ENCODE results near the gene HSF2BP. TPM values are rescaled to one million over a fixed set of nuclear protein-coding genes. Genes with fewer than 3 reads are reported as not detected.

The HSF2BP gene
- total and polyA plus RNA-seq, 8 donors, result 0.23 to 1.5 (median 0.31) TPM; not detected in 3

DNA sequence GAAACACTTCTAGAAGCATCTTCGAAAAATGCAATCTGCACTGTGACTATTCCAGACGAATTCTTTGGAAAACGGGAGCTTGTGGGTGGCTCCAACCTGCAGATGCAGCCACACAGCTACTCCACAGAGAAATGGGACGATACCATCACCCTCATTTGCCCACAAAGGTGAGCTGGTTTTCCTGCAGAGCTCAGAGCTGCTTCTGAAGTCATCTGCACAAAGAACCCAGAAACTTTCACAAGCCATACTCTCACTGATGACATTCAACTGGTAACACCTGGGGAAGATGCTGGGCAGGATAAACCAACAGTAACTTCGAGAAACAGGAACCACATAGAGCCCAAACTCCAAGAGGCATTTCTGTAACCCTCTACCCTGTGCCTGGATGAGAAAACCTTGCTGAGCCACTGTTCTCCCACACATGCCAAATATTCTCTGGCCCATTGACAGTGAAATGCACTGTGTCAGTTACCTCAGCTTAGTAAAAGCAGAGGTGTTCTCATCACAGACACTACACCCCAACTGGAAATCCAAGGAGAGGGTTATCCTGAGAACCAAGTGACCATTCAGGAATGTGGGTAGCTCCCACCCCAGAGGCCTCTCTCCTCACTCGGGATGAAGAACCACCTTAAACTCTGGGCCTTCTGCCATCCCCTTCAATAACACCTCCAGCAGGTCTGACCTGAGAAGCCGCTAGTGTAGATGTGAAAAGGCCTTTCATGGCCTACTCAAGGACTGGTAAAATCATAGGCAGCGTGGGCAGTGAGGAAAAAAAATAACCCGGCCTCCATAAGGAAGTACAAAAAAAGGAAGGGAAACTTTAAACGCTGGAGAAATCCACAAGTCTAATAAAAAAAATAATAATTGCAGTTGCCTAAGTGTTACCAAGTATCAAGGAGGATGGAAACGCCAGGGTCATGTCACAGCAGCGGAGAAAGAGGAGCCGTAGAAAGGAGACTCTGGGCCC lies 56.7 kb downstream of the HSF2BP start:
- H3K4me1 ChIP-seq, result peaks cover 0 to 4% (median 0%) of the 10 kb centered on the region in 4 donors
- no peaks in the 10 kb centered on the region for H3K9me3 ChIP-seq
- H3K4me3 ChIP-seq, result no peak overlapping the region
- H3K36me3 ChIP-seq, result no peaks in the 10 kb centered on the region
- 78 to 86% (median 82%) methylated on average over 13 of the region's 13 CpGs for WGBS, 5 donors
- H3K27me3 ChIP-seq, result no peaks in the 10 kb centered on the region
- TF ChIP-seq, protein P1, sequence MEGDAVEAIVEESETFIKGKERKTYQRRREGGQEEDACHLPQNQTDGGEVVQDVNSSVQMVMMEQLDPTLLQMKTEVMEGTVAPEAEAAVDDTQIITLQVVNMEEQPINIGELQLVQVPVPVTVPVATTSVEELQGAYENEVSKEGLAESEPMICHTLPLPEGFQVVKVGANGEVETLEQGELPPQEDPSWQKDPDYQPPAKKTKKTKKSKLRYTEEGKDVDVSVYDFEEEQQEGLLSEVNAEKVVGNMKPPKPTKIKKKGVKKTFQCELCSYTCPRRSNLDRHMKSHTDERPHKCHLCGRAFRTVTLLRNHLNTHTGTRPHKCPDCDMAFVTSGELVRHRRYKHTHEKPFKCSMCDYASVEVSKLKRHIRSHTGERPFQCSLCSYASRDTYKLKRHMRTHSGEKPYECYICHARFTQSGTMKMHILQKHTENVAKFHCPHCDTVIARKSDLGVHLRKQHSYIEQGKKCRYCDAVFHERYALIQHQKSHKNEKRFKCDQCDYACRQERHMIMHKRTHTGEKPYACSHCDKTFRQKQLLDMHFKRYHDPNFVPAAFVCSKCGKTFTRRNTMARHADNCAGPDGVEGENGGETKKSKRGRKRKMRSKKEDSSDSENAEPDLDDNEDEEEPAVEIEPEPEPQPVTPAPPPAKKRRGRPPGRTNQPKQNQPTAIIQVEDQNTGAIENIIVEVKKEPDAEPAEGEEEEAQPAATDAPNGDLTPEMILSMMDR (IDR thresholded peaks at IDR 0.05), result no peak
- TF ChIP-seq POLR2A (IDR thresholded peaks at IDR 0.05) (no peak), EP300 (IDR thresholded peaks at IDR 0.05) (no peak), POLR2AphosphoS5 (IDR thresholded peaks at IDR 0.05) (no peak)
- H3K27ac ChIP-seq, result no peak overlapping the region
- no peak for DNase-seq
- intact Hi-C loops (cut with DNase I; ENCODE audit: low total_unique reads), result no loop called here

DNA sequence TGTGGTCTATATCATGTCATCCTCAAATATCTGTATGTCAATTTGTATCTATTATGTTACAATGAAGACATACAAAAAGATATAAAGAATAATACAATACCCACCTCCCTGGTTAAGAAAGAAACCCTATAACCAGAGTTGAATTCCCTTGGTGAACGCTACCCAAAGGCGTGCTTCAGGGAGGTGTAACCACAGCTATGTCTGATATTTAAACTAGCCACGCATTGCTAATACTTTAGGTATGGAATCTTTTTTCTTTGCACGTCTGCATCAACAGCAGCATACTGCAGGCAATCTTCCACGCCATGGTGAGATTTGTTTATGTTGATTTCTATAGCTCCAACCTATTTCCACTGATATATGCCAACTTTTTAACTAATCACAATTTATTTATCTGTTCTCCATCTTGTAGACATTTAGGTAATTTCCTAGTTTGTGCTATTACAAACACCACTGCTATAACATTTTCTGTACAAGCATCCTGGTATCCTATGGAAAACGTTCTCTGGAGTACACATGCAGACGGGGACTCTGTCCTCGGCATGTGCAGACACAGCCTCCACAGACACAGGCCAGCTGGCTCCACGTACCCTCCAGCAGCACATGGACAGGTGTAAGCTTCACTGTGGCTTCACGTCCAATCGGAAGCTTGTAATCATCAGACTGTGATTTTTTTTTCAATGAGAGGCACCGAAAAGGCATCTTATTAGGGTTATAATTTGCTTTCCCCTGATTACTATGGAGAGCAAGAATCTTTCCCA lies 58.5 kb downstream of the HSF2BP start:
- DNase-seq, result no peak
- Histone ChIP-seq H3K4me1 (peaks cover 0 to 4% (median 0%) of the 10 kb centered on the region in 4 donors), H3K36me3 (no peaks in the 10 kb centered on the region), H3K4me3 (no peak overlapping the region), H3K27ac (no peak overlapping the region), H3K27me3 (no peaks in the 10 kb centered on the region), H3K9me3 (no peaks in the 10 kb centered on the region)
- intact Hi-C loops (cut with DNase I; ENCODE audit: low total_unique reads), result no loop called here
- WGBS, 5 donors, result 88 to 91% (median 89%) methylated on average over 12 of the region's 12 CpGs
- TF ChIP-seq POLR2A (IDR thresholded peaks at IDR 0.05), result no peak
- no peak for TF ChIP-seq EP300 (IDR thresholded peaks at IDR 0.05)
- TF ChIP-seq, protein P1 (IDR thresholded peaks at IDR 0.05), result no peak
- no peak for TF ChIP-seq POLR2AphosphoS5 (IDR thresholded peaks at IDR 0.05)

DNA sequence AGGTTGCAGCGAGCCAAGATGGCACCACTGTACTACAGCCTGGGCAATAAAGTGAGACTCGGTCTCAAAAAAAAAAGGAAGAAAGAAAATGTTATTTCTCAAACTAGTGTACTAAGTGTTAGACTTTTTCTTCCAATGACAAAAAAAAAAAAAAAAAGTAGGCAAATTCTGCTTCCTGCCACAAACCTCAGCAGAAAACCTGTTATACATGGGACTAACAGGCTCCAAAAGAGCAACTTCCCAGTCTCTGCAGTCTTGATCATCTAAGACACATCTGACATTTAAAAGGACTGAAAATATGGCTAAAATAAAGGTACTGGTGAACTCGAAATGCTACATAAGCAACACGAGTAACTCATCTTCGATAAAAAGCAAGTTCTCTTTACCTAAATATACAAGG lies 59.6 kb downstream of the HSF2BP start:
- no peak for DNase-seq
- Histone ChIP-seq H3K36me3 (no peaks in the 10 kb centered on the region), H3K4me1 (peaks cover 0 to 4% (median 0%) of the 10 kb centered on the region in 4 donors), H3K27ac (no peak overlapping the region), H3K4me3 (no peak overlapping the region), H3K9me3 (no peaks in the 10 kb centered on the region), H3K27me3 (no peaks in the 10 kb centered on the region)
- no peak for TF ChIP-seq EP300 (IDR thresholded peaks at IDR 0.05)
- no peak for TF ChIP-seq POLR2AphosphoS5 (IDR thresholded peaks at IDR 0.05)
- TF ChIP-seq, protein P1 (IDR thresholded peaks at IDR 0.05), result no peak
- no peak for TF ChIP-seq POLR2A (IDR thresholded peaks at IDR 0.05)
- intact Hi-C loops (cut with DNase I; ENCODE audit: low total_unique reads), result no loop called here
- WGBS, 5 donors, result 75 to 87% (median 85%) methylated on average over 5 of the region's 5 CpGs

DNA sequence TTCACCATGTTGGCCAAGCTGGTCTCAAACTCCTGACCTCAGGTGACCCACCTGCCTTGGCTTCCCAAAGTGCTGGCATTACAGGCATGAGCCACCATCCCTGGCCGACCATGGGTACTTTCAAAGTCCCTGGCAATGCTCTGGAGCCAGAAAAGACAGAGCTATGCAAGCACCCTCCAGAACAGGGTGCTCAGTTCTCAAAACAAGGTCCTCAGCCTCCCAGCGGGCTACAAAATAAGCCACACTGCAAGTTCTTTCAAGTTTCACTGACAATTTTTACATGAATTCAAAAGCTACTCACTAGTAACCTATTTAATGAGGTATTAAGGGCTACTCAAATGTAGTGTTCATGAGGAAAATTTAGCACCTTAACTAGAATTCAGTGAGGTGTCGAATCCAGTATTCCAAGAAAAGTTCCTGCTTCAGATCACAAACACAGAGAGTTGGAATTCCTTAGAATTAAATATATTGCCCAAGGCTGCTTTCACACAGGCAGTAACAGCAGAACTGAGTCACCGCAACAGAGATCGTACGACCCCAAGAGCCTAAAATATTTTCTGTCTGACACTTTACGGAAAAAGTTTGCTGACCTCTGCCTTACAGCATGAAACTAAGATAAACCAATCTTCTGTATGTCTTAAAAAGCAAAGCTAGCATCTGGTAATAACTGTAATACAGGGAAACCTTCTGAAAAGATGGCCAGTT lies 60.7 kb downstream of the HSF2BP start:
- Histone ChIP-seq H3K4me3 (no peak overlapping the region), H3K4me1 (no peaks in the 10 kb centered on the region), H3K27me3 (no peaks in the 10 kb centered on the region), H3K27ac (no peak overlapping the region), H3K36me3 (no peaks in the 10 kb centered on the region), H3K9me3 (no peaks in the 10 kb centered on the region)
- 80 to 86% (median 85%) methylated on average over 7 of the region's 7 CpGs for WGBS, 5 donors
- TF ChIP-seq POLR2A (IDR thresholded peaks at IDR 0.05), result no peak
- TF ChIP-seq, protein P1 (IDR thresholded peaks at IDR 0.05), result no peak
- TF ChIP-seq POLR2AphosphoS5 (IDR thresholded peaks at IDR 0.05), result no peak
- no peak for TF ChIP-seq EP300 (IDR thresholded peaks at IDR 0.05)
- DNase-seq, result no peak
- intact Hi-C loops (cut with DNase I; ENCODE audit: low total_unique reads), result no loop called here

All from stomach (tissue), 9 donors.